Measurements from ENCODE around the gene HNRNPF. TPM values are rescaled to one million over a fixed set of nuclear protein-coding genes. Genes with fewer than 3 reads are reported as not detected.

Gene HNRNPF
- total RNA-seq, 1 experiment from 2014 or later = 253 TPM

- in situ Hi-C loops (cut with HindIII; ENCODE audit: low pct_unique_long_range_greater_than_20kb, low sequenced_read_pairs) = no loop called here
- no peak for DNase-seq (ENCODE audit: low read depth)
Observed at GRCh38 chr10:43365001-43365400, 44.0 kb downstream of the HNRNPF start.

DNA sequence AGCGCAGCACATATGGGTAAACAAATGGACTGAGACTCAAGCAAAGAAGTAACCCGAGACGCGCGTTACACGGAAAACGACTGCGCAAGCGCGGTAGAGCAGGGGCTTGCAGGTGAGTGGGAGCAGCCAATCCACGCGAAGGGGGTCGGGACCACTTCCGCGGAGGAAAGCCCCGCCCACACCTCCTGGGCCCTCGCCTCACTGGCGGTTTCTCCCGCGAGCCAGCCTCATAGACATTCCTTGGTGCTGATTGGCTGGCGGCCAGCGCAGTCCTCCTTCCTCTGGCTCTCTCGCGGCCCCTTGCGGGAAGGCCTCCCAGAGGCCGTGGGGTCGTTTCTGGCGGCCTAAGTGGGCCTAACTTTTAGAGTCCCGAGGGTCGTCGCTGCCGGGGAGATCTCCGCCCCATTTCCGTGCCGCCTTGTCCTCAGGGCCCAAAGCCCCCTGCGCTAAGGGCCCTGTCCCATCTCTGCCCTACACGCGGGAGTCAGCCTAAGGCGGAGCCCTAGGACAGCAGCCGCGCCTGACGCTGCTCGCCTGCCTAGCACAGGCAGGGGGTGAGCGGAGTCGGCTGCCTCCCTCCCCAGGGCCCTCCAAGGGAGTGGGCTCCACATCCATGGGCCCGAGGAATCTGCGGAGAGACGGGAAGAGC lies 46.7 kb downstream of the HNRNPF start:
- DNase-seq (ENCODE audit: low read depth) = peak; percentile 99
- in situ Hi-C loops (cut with HindIII; ENCODE audit: low pct_unique_long_range_greater_than_20kb, low sequenced_read_pairs) = no loop called here

DNA sequence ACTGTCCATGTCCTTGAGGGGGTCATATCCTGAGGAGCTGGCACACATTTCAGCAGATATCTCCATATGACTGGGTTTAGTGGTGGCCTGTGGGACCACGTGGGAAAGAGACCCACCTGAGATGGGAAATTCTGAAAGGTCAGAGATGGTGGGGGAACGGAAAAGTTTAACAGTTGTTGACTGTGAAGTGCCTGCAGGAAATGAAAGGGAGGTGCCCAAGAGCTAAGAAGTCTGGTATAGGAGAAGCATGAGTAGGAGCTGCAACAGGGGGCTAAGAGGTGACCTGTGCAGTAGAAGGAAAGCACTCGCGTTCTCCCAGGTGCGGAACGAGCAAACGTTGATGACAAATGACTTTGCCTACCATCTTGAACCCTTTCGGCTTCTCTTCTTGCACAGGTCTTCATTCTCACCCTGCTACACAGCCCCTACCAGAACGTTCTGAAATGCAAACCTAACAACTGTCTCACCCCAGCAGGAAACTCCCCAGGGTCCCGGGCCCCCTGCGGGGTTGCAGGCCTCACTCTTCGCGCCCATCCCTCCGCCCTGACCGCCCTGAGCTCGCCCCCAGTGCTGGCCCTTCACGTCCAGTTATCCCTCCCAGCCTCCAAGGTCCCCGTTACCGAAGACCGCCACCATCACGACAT lies 47.3 kb downstream of the HNRNPF start:
- no peak for DNase-seq (ENCODE audit: low read depth)
- in situ Hi-C loops (cut with HindIII; ENCODE audit: low pct_unique_long_range_greater_than_20kb, low sequenced_read_pairs) = no loop called here

GRCh38 chr10:43360086-43360485 lies 48.9 kb downstream of the HNRNPF start:
- in situ Hi-C loops (cut with HindIII; ENCODE audit: low pct_unique_long_range_greater_than_20kb, low sequenced_read_pairs) = no loop called here
- DNase-seq (ENCODE audit: low read depth) = no peak

- peak; percentile 76 for DNase-seq (ENCODE audit: low read depth)
- in situ Hi-C loops (cut with HindIII; ENCODE audit: low pct_unique_long_range_greater_than_20kb, low sequenced_read_pairs) = no loop called here
Observed at GRCh38 chr10:43355749-43356371, 53.1 kb downstream of the HNRNPF start.

- in situ Hi-C loops (cut with HindIII; ENCODE audit: low pct_unique_long_range_greater_than_20kb, low sequenced_read_pairs) = no loop called here
- DNase-seq (ENCODE audit: low read depth) = no peak
Observed at GRCh38 chr10:43354879-43355380, 54.1 kb downstream of the HNRNPF start.

DNA sequence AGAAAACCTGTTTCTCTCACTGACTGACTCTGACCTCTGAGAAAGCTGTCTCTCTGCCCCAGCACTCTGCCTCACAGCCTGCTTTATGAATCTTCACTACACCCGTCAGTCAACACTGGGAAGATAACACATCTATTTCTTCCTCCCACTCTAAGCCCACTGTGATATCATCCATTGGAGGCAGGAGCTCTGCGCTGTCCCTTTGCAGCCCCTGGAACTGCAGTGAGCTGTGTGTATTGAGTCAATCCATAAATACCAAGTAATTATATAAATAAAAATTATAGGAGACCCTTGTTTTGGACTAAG lies 54.7 kb downstream of the HNRNPF start:
- in situ Hi-C loops (cut with HindIII; ENCODE audit: low pct_unique_long_range_greater_than_20kb, low sequenced_read_pairs) = no loop called here
- no peak for DNase-seq (ENCODE audit: low read depth)

- in situ Hi-C loops (cut with HindIII; ENCODE audit: low pct_unique_long_range_greater_than_20kb, low sequenced_read_pairs) = no loop called here
- peak; percentile 69 for DNase-seq (ENCODE audit: low read depth)
Observed at GRCh38 chr10:43353495-43354329, 55.3 kb downstream of the HNRNPF start.

DNA sequence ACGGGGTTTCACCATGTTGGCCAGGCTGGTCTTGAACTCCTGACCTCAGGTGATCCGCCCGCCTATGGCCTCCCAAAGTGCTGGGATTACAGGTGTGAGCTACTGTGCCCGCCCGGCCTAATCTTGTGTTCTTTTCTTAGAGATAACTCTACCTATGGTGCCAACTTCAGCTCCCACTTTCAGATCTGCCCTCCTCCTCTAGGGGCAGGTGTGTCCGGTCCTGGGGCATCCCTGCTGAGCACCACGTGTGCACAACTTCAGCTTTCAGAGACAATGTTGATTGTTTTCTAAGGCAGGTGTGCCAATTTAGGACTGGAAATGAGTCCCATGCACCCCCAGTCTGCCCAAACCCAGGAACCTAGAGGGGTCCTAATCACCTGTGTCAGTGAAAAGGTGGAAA lies 56.0 kb downstream of the HNRNPF start:
- DNase-seq (ENCODE audit: low read depth) = no peak
- in situ Hi-C loops (cut with HindIII; ENCODE audit: low pct_unique_long_range_greater_than_20kb, low sequenced_read_pairs) = no loop called here

DNA sequence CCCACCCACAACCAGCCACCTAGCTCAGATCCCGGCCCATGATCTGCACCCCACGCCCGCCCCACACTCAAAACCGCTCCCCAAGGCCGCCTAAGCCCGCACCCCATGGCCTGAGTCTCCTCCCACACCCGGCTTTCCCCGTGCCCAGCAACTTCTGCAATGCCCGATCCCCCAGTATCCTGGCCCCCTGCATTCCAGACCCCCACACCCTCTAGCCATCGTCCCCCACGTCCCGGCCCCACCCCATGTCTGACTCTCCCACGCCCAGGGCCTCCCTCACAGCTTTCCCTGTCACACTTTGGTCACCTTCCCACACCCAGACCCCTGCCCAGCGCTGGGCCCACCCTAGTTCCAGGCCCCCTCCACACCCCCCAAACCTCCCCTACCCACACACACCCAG lies 57.7 kb downstream of the HNRNPF start:
- in situ Hi-C loops (cut with HindIII; ENCODE audit: low pct_unique_long_range_greater_than_20kb, low sequenced_read_pairs) = no loop called here
- DNase-seq (ENCODE audit: low read depth) = no peak

GRCh38 chr10:43350686-43351085 lies 58.3 kb downstream of the HNRNPF start:
- no peak for DNase-seq (ENCODE audit: low read depth)
- in situ Hi-C loops (cut with HindIII; ENCODE audit: low pct_unique_long_range_greater_than_20kb, low sequenced_read_pairs) = no loop called here

DNA sequence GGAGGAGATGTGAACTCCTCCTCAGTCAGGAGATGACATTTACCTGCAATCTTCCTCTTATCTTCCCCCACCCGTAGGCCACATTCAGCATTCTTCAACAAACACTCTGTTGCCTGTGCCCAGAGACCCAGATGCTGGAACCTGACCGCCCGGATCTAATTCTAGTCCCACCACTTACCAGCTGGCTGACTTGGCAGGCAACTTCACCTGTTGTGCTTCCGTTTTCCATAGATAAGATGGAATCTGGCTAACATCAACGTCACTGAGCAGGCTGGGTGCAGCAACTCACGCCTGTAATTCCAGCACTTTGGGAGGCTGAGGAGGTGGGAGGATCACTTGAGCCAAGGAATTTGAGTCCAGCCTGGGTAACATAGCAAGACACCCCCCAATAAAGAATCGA lies 58.8 kb downstream of the HNRNPF start:
- DNase-seq (ENCODE audit: low read depth) = no peak
- in situ Hi-C loops (cut with HindIII; ENCODE audit: low pct_unique_long_range_greater_than_20kb, low sequenced_read_pairs) = no loop called here

DNA sequence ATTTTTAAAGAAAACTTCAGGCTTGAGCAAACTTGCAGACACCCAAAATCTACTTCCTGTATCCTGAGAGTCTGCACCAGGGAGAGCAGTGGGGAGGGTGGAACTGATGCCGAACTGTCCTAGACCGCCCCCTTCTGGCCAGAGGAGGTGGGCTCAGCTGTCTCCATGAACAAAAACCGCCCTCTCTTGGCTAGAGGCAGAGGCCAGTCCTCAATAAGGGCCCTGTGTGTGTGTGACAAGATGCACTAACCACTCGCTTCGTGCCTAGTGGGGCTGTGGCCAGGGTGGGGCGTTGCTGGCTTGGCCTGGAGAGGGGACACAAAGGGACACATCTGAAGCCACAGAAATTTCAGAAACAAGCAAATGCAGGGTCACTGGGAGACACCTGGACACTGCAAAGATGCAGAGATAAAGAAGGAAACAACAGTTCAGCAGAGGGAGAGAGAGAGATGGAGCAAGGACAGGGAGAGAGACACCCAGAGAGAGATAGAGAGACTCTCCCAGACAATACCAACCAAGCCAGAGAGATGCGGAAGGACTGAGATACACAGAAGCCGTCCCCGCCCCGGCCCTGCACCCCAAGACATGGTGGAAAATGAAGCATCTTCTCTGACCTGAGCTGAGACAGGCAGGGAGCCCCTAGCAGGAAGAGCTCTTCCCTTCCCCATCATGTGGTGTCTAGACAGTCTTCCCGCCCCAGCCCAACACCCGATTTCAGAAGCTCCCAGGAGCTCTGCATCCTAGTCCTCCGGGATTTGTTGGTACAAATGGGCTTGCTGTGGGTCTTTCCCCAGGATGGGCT lies 60.3 kb downstream of the HNRNPF start:
- peak; percentile 81 for DNase-seq (ENCODE audit: low read depth)
- in situ Hi-C loops (cut with HindIII; ENCODE audit: low pct_unique_long_range_greater_than_20kb, low sequenced_read_pairs) = no loop called here

DNA sequence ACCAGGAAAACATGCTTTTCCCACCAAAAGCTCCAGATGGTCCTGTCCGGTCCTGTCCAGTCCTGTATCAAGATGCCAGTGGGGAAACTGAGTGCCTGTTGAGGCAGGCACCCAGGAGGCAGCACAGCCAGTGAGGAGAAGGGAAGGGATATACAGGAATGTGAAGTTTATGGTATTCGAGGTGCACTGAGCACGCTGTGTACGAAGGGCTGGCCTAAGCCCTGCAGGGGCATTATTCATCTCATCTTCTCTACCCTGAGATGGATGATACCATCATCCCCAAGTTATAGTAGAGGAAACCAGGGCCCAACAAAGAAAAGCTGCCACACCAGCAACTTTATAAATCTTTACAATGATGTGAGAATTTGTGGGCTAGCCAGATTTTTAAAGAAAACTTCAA lies 61.0 kb downstream of the HNRNPF start:
- in situ Hi-C loops (cut with HindIII; ENCODE audit: low pct_unique_long_range_greater_than_20kb, low sequenced_read_pairs) = no loop called here
- DNase-seq (ENCODE audit: low read depth) = no peak

DNA sequence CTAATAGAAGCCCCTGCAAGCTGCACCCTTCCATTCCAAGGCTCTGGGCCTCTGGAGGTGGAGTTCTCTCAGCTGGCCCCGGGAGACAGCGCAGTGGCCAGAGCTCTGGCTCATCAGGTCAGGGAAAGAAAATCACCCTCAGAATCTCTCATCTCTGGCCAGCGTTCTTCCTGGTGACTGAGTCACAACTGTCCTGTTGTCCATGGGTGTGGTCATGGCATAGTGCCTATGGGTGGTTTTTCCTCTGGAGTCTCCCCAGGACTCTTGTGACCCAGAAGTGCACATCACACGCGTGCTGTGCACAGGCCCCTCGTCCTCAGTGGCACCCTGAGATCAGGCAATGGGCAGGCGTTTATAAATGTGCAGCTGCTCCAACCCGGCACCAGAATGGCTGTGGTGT lies 64.9 kb downstream of the HNRNPF start:
- in situ Hi-C loops (cut with HindIII; ENCODE audit: low pct_unique_long_range_greater_than_20kb, low sequenced_read_pairs) = no loop called here
- no peak for DNase-seq (ENCODE audit: low read depth)

DNA sequence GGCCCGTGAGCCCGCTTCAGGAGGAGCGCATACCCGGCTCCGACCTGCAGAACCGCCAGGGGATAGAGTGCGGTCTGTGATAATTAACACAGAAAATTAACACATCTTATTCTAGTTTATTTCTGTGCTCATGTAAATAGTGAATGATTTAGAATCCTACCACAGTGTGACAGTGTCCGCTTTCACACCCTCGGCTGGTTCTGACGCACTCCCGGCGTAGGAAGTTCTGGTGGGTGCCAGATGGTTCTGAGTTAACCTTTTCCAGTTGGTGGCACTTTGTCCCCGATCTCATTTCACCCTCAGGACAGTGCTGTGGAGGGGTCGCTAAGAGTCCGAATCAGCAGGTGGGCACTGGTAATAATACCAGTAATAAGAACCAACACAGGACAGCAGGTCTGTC lies 65.9 kb downstream of the HNRNPF start:
- DNase-seq (ENCODE audit: low read depth) = no peak
- in situ Hi-C loops (cut with HindIII; ENCODE audit: low pct_unique_long_range_greater_than_20kb, low sequenced_read_pairs) = no loop called here

GRCh38 chr10:43342279-43343125 lies 66.5 kb downstream of the HNRNPF start:
- in situ Hi-C loops (cut with HindIII; ENCODE audit: low pct_unique_long_range_greater_than_20kb, low sequenced_read_pairs) = no loop called here
- no peak for DNase-seq (ENCODE audit: low read depth)
